Stimulated activated CD8-positive, alpha-beta memory T cell treated with anti-CD3 and anti-CD28 coated beads, Interleukin-7, amount 100 ng/mL, for 4 hours (primary cell): ENCODE data around the gene LMOD1.
"Not testable (repeated sequence)": the region's sequence is repeated elsewhere in the genome, so short reads cannot be mapped to it uniquely, and the experiment has no call there.

Source experiments
- DNase-seq, 2 donors: peaks; one replicate each; pipeline ENCODE4 v3.0.0-alpha.2; 2020; ENCODE audit warnings: low read depth in 2 of 2

LMOD1 gene

DNA sequence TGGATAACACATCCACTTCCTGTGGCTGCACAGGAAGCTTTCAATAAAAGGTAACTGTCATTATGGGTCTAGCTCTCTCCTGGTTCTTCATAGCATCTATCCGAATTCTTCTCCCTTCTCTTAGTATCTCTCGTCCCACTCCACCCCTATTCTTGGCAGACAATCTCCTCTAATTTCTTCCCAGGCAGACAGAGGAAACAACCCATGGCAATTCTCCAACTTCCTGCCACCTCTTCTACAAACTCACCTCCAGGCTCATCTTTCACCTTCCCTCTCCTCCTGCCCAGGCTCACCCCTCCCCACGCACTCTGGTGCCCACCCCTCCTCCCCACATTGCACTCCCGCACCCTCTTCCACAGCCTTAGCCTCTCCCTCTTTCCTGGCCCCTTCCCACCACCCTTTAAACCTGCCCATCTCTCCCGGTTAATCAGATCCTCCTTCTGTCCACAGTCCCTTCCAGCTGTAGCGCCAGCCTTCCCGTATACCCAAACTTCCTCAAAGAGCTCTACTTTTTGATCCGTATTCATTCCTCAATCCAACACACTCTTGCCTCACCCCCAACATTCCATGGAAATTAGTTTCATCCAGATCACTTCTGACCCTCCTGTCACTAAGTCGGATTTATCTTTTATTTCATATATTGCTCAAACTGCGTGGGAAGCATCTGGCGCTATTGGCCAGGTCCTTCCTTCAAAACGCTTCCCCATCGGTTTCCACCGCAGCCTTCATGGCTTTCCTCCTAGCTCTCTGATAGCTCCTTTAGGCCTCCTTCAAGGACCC is 31.7 kb downstream of the LMOD1 start:
- no peak for DNase-seq

- no peak for DNase-seq
Measured at GRCh38 chr1:201912832-201913231, 33.5 kb downstream of the LMOD1 start.

DNA sequence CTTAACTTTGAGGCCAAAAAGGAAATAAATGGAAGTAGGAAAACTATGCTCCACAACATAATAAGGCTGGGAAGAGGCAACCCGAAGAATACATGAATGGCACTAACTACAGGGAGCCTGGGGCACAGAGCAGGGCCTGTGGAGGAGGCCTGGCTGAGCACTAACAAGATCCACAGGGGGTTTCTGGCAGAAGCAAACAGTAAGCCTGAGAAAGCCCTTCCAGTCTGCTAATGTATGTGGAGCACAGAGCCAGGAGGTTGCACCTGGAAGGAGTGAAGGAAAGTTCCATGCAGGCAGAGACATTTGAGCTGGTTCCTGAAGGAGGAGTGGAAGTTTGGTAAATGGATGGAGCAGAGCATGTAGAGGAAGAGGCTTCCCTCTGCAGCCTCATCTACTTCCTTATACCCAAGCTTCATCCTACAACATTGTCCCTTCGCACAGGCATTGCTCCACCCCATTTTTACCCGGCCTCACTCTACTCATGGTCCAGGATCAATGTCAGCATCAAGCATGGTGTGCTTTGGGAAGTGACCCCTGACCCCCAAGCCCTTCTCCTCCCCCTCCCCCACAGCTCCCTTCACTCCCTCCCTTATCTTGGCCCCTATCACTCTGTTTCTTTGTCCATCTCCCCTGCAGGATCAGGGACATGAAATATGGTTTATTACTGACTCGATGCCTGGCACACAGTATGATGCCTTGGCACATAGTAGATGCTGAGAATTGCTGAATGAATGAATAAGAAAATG is 34.3 kb downstream of the LMOD1 start:
- no peak for DNase-seq

GRCh38 chr1:201907621-201908020 is 38.7 kb downstream of the LMOD1 start:
- no peak for DNase-seq

GRCh38 chr1:201906336-201906735 is 40.0 kb downstream of the LMOD1 start:
- no peak for DNase-seq

- no peak for DNase-seq
Measured at GRCh38 chr1:201905234-201905890, 41.0 kb downstream of the LMOD1 start.

GRCh38 chr1:201904579-201904978 is 41.8 kb downstream of the LMOD1 start:
- DNase-seq: no peak

DNA sequence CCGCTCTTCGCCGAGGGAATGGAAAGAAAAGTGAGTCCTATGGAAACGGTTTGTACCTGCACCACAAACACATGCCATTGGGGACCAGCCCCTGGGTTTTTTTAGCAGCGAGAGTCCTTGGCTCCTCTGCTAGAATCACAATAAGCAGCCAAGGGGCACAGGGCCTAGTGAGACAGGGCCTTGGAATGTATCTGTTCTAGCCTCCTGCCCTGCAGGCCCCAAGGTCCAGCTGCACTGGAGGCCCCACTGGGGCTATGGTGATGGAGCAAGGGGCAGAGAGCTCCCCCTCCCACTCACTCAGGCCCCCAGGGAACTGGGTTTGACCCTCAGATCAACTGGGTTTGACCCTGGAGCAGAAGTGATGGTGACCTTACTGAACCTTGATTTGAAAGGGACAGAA is 43.2 kb downstream of the LMOD1 start:
- DNase-seq: no peak

GRCh38 chr1:201902198-201902597 is 44.1 kb downstream of the LMOD1 start:
- DNase-seq: no peak

DNA sequence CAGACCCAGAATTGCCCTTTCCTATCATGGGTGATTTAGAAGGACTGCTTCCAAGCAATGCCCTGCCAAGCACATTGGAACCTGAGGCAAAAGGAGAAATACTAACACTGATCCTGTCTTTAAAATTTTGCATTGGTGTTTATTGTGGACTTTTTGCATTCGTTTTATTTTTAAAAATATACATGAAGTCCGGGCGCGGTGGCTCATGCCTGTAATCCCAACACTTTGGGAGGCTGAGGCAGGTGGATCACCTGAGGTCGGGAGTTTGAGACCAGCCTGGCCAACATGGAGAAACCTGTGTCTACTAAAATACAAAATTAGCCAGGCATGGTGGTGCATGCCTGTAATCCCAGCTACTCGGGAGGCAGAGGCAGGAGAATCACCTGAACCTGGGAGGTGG is 45.3 kb downstream of the LMOD1 start:
- not testable (repeated sequence) for DNase-seq

DNA sequence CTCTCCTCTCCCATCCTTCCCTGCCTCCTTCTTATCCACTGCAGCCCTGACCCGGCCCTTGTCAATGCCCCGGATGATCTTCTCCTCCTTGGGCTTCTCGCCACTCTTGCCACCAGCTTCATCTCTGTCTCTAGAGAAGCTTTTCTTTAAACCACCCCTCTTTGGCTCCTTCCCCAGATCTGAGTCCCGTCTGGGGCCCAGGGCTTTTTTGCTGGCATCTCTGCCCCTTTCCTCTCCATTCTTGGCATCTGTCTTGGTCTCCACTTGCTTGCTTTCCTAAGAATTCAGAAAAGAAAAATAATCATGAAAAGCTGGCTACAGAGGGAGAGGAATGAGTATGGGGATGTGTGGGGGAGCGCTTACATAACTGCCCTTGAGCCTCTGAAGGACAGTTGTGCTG is 45.9 kb downstream of the LMOD1 start:
- DNase-seq: no peak

DNA sequence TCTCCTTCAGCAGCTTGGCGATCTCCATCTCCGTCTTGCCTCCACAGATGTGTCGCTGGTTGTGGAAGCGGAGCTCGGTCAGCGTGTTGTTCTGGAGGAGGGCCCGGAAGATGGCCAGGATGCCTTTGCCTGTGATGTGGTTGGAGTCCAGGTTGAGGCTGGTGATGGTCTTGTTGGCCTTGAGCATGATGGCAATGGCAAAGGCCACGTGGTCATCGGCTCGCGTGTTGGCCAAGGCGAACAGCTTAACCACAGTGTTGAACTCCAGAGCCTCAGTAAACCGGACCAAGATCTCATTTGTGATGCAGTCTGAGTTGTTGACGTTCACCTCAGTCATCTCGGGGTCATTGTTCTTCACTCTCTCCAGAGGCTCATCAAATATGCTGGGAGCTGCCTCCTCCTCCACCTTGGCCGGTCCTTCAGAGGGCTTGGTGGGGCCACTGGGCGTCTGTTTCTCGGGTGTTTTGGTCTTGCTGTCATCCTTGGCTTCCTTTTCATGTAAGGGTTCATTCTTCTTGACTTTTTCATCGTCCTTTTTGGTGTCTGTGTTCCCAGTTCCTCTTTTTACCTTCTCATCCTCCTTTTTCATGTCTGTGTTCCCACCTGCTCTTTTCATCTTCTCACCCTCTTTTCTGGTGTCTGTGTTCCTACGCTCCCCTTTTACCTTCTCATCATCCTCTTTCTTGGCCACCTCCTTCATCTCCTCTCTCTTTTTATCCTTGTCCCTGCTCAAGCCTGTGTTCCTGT is 46.5 kb downstream of the LMOD1 start:
- DNase-seq: no peak

GRCh38 chr1:201898992-201899391 is 47.4 kb downstream of the LMOD1 start:
- DNase-seq: no peak

DNA sequence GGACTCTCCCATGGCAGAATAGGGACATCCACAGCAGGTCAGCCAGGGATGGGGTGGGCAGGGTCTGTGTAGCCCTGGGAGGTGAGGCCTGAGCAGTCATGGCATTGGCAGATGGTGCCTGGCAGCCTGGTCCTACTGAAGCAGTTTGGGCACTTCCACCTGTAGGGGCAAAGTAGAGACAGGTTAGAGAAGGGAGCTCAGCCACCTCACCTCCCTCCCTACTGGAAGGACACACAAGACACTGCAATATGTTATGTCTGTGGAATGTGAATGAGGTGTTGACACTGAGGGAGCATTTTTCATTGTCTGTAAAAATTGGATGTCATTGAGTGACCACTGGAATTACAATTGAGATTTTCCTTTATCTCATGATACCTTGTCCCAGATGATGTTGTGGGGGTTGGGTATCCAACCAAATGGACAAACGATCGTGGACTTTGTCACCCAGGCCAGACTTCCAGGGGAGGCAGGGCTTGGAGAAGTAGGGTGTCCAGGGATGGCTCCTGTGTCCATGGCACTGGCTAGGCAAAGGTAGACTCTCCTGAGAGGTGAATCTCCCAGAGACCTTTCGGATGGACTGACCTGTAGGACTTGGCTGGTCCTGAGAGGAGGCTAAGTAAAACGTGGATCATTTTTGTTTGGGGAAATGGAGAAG is 48.0 kb downstream of the LMOD1 start:
- DNase-seq: no peak

GRCh38 chr1:201896951-201897391 is 49.4 kb downstream of the LMOD1 start:
- no peak for DNase-seq

GRCh38 chr1:201895913-201896807 is 50.2 kb downstream of the LMOD1 start:
- peak; percentile 58 to 69 for DNase-seq

GRCh38 chr1:201895120-201895665 is 51.2 kb downstream of the LMOD1 start:
- DNase-seq: no peak

GRCh38 chr1:201894343-201895119 is 51.8 kb downstream of the LMOD1 start:
- no peak for DNase-seq

- no peak for DNase-seq
Measured at GRCh38 chr1:201893431-201893830, 52.9 kb downstream of the LMOD1 start.
